ENCODE measurements around the gene POLR3K.

DNA sequence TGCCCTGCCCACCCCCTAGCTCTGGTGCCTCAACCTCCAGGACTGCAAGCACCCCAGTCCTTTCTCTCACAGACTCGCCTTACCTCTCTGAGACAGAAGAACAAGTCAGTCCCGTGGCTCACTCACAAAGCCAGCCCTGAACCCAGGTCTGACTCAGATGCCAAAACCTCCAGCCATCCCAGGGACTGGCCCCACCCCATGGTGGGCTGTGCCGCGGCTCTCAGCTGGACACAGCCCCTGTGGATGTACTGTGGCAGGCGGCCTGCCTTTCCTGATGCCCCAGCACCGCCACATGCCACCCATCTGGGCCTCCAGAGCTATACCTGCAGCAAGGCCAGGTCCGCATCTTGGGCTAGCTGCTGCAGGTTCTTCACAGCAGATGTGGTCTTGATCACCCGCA lies 44.4 kb upstream of the POLR3K start:
- TF ChIP-seq POLR2A (IDR thresholded peaks at IDR 0.05; ENCODE audit: low read length) (no peak), RCOR1 (IDR thresholded peaks at IDR 0.05; ENCODE audit: low read depth, low read length) (no peak)
- TF ChIP-seq, protein P1, sequence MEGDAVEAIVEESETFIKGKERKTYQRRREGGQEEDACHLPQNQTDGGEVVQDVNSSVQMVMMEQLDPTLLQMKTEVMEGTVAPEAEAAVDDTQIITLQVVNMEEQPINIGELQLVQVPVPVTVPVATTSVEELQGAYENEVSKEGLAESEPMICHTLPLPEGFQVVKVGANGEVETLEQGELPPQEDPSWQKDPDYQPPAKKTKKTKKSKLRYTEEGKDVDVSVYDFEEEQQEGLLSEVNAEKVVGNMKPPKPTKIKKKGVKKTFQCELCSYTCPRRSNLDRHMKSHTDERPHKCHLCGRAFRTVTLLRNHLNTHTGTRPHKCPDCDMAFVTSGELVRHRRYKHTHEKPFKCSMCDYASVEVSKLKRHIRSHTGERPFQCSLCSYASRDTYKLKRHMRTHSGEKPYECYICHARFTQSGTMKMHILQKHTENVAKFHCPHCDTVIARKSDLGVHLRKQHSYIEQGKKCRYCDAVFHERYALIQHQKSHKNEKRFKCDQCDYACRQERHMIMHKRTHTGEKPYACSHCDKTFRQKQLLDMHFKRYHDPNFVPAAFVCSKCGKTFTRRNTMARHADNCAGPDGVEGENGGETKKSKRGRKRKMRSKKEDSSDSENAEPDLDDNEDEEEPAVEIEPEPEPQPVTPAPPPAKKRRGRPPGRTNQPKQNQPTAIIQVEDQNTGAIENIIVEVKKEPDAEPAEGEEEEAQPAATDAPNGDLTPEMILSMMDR (IDR thresholded peaks at IDR 0.05), result no peak
